Measurements from ENCODE around the gene IGF2.

Gene IGF2

GRCh38 chr11:2169626-2170570, 30.7 kb upstream of the IGF2 start:
- DNase-seq = no peak

- no peak for DNase-seq
Measured at GRCh38 chr11:2169005-2169378, 29.8 kb upstream of the IGF2 start.

- no peak for DNase-seq
Measured at GRCh38 chr11:2168286-2169004, 29.3 kb upstream of the IGF2 start.

- DNase-seq = no peak
Measured at GRCh38 chr11:2167141-2168045, 28.2 kb upstream of the IGF2 start.

- no peak for DNase-seq
Measured at GRCh38 chr11:2166091-2166851, 27.1 kb upstream of the IGF2 start.

GRCh38 chr11:2165571-2165970, 26.4 kb upstream of the IGF2 start:
- no peak for DNase-seq

- DNase-seq = no peak
Measured at GRCh38 chr11:2164861-2165555, 25.8 kb upstream of the IGF2 start.

- DNase-seq = no peak
Measured at GRCh38 chr11:2164081-2164480, 24.9 kb upstream of the IGF2 start.

- DNase-seq = no peak
Measured at GRCh38 chr11:2163428-2163978, 24.3 kb upstream of the IGF2 start.

- no peak for DNase-seq
Measured at GRCh38 chr11:2160736-2161259, 21.6 kb upstream of the IGF2 start, which contains the start of gene INS. INS (minus strand) TSS chr11:2161209; CDS start chr11:2160971, 238 bp downstream.

GRCh38 chr11:2159536-2160413, 20.6 kb upstream of the IGF2 start:
- no peak for DNase-seq

- DNase-seq = no peak
Measured at GRCh38 chr11:2158966-2159365, 19.8 kb upstream of the IGF2 start.

- DNase-seq = no peak
Measured at GRCh38 chr11:2158296-2158737, 19.1 kb upstream of the IGF2 start.

GRCh38 chr11:2157294-2158040, 18.3 kb upstream of the IGF2 start:
- no peak for DNase-seq

GRCh38 chr11:2156416-2157182, 17.4 kb upstream of the IGF2 start:
- DNase-seq = peak; percentile 22

GRCh38 chr11:2155511-2155910, 16.3 kb upstream of the IGF2 start:
- no peak for DNase-seq

GRCh38 chr11:2154889-2155288, 15.7 kb upstream of the IGF2 start:
- DNase-seq = no peak

GRCh38 chr11:2154195-2154585, 15.0 kb upstream of the IGF2 start:
- DNase-seq = no peak

Data from midbrain (tissue), 1 donor.